ENCODE data around the gene PITRM1.

DNA sequence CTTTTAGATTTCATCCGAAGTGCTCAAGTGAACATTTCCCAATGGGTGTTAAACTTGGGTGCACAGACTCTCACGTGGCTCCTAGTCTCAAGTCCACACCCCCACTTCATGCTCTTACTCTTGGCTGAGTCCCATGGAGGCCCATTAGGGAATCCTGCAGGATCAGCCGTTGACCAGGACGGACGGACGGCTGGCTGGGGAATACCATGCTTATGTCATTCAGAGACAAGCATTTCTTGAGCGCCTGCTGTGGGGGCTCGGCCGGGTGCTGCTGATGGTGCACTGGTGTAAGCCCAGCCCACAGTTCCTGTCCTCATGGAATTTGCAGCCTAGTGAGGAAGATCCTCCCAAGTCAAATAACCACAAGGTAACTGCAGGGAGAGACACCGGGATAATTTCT, 44.7 kb downstream of the PITRM1 start:
- TF ChIP-seq, protein P1, sequence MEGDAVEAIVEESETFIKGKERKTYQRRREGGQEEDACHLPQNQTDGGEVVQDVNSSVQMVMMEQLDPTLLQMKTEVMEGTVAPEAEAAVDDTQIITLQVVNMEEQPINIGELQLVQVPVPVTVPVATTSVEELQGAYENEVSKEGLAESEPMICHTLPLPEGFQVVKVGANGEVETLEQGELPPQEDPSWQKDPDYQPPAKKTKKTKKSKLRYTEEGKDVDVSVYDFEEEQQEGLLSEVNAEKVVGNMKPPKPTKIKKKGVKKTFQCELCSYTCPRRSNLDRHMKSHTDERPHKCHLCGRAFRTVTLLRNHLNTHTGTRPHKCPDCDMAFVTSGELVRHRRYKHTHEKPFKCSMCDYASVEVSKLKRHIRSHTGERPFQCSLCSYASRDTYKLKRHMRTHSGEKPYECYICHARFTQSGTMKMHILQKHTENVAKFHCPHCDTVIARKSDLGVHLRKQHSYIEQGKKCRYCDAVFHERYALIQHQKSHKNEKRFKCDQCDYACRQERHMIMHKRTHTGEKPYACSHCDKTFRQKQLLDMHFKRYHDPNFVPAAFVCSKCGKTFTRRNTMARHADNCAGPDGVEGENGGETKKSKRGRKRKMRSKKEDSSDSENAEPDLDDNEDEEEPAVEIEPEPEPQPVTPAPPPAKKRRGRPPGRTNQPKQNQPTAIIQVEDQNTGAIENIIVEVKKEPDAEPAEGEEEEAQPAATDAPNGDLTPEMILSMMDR (IDR thresholded peaks at IDR 0.05; ENCODE audit: insufficient read depth, low read length), result no peak
- no peak for TF ChIP-seq POLR2AphosphoS5 (IDR thresholded peaks at IDR 0.05; ENCODE audit: low read depth)
